Measurements from ENCODE around the gene PPARG.

- no peak for TF ChIP-seq EZH2phosphoT487 (IDR thresholded peaks at IDR 0.05; ENCODE audit: unreplicated experiment)
- TF ChIP-seq, protein P1, sequence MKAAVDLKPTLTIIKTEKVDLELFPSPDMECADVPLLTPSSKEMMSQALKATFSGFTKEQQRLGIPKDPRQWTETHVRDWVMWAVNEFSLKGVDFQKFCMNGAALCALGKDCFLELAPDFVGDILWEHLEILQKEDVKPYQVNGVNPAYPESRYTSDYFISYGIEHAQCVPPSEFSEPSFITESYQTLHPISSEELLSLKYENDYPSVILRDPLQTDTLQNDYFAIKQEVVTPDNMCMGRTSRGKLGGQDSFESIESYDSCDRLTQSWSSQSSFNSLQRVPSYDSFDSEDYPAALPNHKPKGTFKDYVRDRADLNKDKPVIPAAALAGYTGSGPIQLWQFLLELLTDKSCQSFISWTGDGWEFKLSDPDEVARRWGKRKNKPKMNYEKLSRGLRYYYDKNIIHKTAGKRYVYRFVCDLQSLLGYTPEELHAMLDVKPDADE (IDR thresholded peaks at IDR 0.05): no peak
- no peak for TF ChIP-seq CTCF (conservative IDR thresholded peaks at IDR 0.05; ENCODE audit: low read depth in 2 of 2)
- no peak for TF ChIP-seq POLR2AphosphoS5 (IDR thresholded peaks at IDR 0.05; ENCODE audit: low read depth)
- no peak for TF ChIP-seq JUNB (IDR thresholded peaks at IDR 0.05; ENCODE audit: unreplicated experiment)
Observed at GRCh38 chr3:12449889-12450682, 161.2 kb downstream of the PPARG start.
